SJSA1 (cell line): ENCODE results near the gene OR6C74. TPM values are rescaled to one million over a fixed set of nuclear protein-coding genes. Genes with fewer than 3 reads are reported as not detected.

ENCODE experiments used
- DNase-seq, 2 experiments: peaks; one replicate each; pipeline ENCODE4 v3.0.0-alpha.2; 2015 to 2020; ENCODE audit warnings: low spot score in 2 of 2, low read depth in 1 of 2
- H3K27ac ChIP-seq: fragments of 250-450 bp; sonication (Bioruptor Pico); 2 replicates; pipeline ENCODE4 v1.5.1; 2020; ENCODE audit warnings: mild to moderate bottlenecking, moderate library complexity
- H3K27me3 ChIP-seq: fragments of 250-450 bp; sonication (Bioruptor Pico); replicated peaks from 2 replicates; pipeline ENCODE4 v1.5.1; 2020; ENCODE audit warnings: mild to moderate bottlenecking, moderate library complexity
- H3K36me3 ChIP-seq: fragments of 250-450 bp; sonication (Bioruptor Pico); 2 replicates; pipeline ENCODE4 v1.5.1; 2020; ENCODE audit warnings: mild to moderate bottlenecking
- H3K4me1 ChIP-seq: fragments of 250-450 bp; sonication (Bioruptor Pico); replicated peaks from 2 replicates; pipeline ENCODE4 v1.6.1; 2021; ENCODE audit warnings: mild to moderate bottlenecking
- H3K4me3 ChIP-seq: fragments of 250-450 bp; sonication (Bioruptor Pico); 2 replicates; pipeline ENCODE4 v1.5.1; 2020; ENCODE audit warnings: mild to moderate bottlenecking
- H3K9me3 ChIP-seq: fragments of 250-450 bp; sonication (Bioruptor Pico); replicated peaks from 2 replicates; pipeline ENCODE4 v1.5.1; 2020; ENCODE audit warnings: mild to moderate bottlenecking
- total RNA-seq: library from RNA; depleted of rRNA; stranded (reverse); fragments of >200 nt; shearing (Covaris generic); gene quantifications from 2 replicates; pipeline ENCODE4 v1.2.3, GENCODE V29; 2014; rRNA removed

Gene OR6C74
- not detected in 2 replicates for total RNA-seq

- H3K36me3 ChIP-seq, result no peaks in the 10 kb centered on the region
- no peaks in the 10 kb centered on the region for H3K4me1 ChIP-seq
- no peak for DNase-seq
- no peaks in the 10 kb centered on the region; the same call in 1 of the 2 replicates for H3K27me3 ChIP-seq
- no peak within 1 kb of the TSS for H3K27ac ChIP-seq
- no peaks in the 10 kb centered on the region for H3K9me3 ChIP-seq
- no peak within 1 kb of the TSS for H3K4me3 ChIP-seq
Observed at GRCh38 chr12:55244309-55244708, at the start of gene OR6C74. OR6C74 (plus strand) TSS chr12:55244609; CDS start chr12:55247288, 2,679 bp downstream.

DNA sequence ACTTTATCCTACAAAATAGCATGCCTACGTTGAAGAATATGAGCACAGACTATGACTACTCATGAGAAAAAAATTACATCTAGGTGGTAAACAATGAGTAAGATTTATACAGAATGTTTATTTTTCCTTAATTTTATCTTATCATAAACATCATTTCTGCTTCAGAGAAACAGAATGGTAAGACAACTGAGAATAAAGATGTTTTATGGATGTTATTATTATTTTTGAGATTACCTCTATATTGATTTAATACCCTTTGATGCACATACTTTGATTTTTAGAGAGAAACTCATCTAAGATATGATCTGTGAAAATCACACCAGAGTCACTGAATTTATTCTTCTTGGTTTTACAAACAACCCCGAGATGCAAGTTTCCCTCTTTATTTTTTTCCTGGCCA is 23.7 kb upstream of the OR6C74 start, which contains the start of gene OR10A7:
TSS of gene OR10A7 (plus strand) at position 301 of the 400 bp plus-strand sequence. CDS start at position 301, 0 bp downstream.
- no peaks in the 10 kb centered on the region for H3K36me3 ChIP-seq

DNA sequence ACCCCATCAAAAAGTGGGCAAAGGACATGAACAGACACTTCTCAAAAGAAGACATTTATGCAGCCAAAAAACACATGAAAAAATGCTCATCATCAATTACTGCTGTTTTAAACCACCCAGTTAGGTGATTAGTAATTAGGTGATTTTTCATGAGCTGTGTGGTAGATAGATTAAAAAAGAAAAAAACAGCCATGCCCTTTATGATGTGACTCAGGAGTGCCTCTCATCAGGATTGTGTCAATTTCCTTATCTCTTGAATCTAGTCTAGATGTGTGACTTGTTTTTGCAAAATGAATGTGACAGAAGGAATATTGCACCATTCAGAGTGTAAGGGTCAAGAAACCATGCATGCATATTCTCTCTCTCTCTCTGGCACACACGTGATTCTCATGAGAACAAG is 17.9 kb upstream of the OR6C74 start:
- 0 out of 2 replicates have a peak, but pooled peaks cover 2% of the 10 kb centered on the region for H3K27me3 ChIP-seq
- H3K4me1 ChIP-seq, result no peaks in the 10 kb centered on the region
- no peaks in the 10 kb centered on the region for H3K36me3 ChIP-seq
- H3K4me3 ChIP-seq, result no peak overlapping the region
- DNase-seq, result no peak
- no peak overlapping the region for H3K27ac ChIP-seq
- no peaks in the 10 kb centered on the region for H3K9me3 ChIP-seq

More for the DNA sequence above, 23.7 kb upstream of the OR6C74 start, which contains the start of gene OR10A7:
- no peak for DNase-seq
- Histone ChIP-seq H3K27me3 (no peaks in the 10 kb centered on the region), H3K9me3 (no peaks in the 10 kb centered on the region), H3K27ac (no peak within 1 kb of the TSS), H3K4me1 (no peaks in the 10 kb centered on the region), H3K4me3 (no peak within 1 kb of the TSS)

DNA sequence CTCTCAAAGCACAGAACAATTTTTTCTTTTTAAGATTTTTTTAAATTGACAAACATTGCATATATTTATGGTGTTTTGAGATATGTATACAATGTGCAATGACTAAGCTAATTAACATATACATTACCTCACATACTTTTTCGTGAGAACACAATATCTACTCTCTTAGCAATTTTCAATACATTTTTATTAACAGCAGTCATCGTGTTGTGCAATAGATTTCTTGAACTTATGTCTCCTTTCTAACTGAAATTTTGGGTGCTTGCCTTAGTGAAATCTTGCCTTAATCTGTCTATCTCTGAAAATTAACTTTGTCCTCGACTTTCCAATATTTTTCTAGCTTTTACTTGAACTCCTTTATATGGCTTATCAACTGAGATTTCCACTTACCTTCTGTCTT is 16.8 kb upstream of the OR6C74 start:
- no peaks in the 10 kb centered on the region for H3K9me3 ChIP-seq
- no peak overlapping the region for H3K27ac ChIP-seq
- no peaks in the 10 kb centered on the region for H3K4me1 ChIP-seq
- H3K36me3 ChIP-seq, result no peaks in the 10 kb centered on the region
- 0 out of 2 replicates have a peak, but pooled peaks cover 2% of the 10 kb centered on the region for H3K27me3 ChIP-seq
- H3K4me3 ChIP-seq, result no peak overlapping the region
- DNase-seq, result no peak

DNA sequence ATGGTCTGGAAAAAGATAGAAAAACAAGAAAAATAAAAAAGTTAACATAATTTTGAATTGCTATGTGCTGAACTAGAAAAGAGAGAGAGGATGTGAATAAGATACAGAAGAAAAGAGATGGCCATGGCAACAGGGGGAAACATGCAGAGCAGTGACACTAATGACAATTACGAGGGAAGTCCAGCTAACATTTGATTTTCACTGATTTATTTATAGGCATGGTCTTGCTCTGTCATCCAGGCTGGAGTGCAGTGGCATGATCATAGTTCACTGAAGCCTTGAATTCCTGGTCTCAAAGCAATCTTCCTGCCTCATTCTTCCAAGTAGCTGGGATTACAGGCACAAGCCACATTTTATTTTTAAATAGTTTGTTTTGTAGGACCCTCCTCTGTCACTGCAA is 1.8 kb downstream of the OR6C74 start:
- H3K9me3 ChIP-seq, result no peaks in the 10 kb centered on the region
- no peaks in the 10 kb centered on the region for H3K36me3 ChIP-seq
- no peaks in the 10 kb centered on the region for H3K4me1 ChIP-seq
- DNase-seq, result no peak
- no peak overlapping the region for H3K27ac ChIP-seq
- H3K27me3 ChIP-seq, result no peaks in the 10 kb centered on the region; the same call in 1 of the 2 replicates
- no peak overlapping the region for H3K4me3 ChIP-seq

DNA sequence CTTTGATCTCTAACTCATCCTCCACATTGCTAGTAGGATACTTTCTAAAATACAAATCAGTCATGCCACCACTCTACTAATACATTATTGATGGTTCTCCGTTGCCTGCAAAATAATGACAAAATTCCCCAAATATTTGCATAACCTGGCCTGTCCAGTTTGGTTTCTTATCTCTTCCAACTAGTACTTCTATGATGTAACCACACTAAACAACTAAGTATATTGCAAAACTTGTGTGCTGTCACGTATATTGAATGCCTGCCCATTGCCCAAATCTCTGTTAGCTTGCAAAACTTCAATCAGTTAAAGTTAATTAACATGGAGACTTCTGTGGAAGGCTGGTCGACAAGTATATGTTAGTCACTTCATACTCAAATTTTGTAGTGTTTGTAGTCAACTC is 6.5 kb downstream of the OR6C74 start:
- no peaks in the 10 kb centered on the region for H3K36me3 ChIP-seq
- H3K4me1 ChIP-seq, result no peaks in the 10 kb centered on the region
- H3K9me3 ChIP-seq, result no peaks in the 10 kb centered on the region
- H3K27ac ChIP-seq, result no peak overlapping the region
- H3K27me3 ChIP-seq, result no peaks in the 10 kb centered on the region
- no peak overlapping the region for H3K4me3 ChIP-seq
- DNase-seq, result no peak

- Histone ChIP-seq H3K9me3 (no peaks in the 10 kb centered on the region), H3K27me3 (no peaks in the 10 kb centered on the region), H3K27ac (no peak overlapping the region), H3K36me3 (no peaks in the 10 kb centered on the region), H3K4me3 (no peak overlapping the region), H3K4me1 (no peaks in the 10 kb centered on the region)
- no peak for DNase-seq
Observed at GRCh38 chr12:55253281-55253680, 8.9 kb downstream of the OR6C74 start.

GRCh38 chr12:55256831-55257230 is 12.4 kb downstream of the OR6C74 start:
- H3K4me1 ChIP-seq, result no peaks in the 10 kb centered on the region
- H3K27ac ChIP-seq, result no peak overlapping the region
- H3K36me3 ChIP-seq, result no peaks in the 10 kb centered on the region
- peaks cover 6% of the 10 kb centered on the region; the same call in 1 of the 2 replicates for H3K27me3 ChIP-seq
- no peak for DNase-seq
- no peak overlapping the region for H3K4me3 ChIP-seq
- no peaks in the 10 kb centered on the region for H3K9me3 ChIP-seq

- H3K27ac ChIP-seq, result no peak overlapping the region
- no peak for DNase-seq
- H3K4me3 ChIP-seq, result no peak overlapping the region
- H3K4me1 ChIP-seq, result no peaks in the 10 kb centered on the region
- no peaks in the 10 kb centered on the region for H3K9me3 ChIP-seq
- H3K27me3 ChIP-seq, result peaks cover 6% of the 10 kb centered on the region; the same call in 1 of the 2 replicates
- no peaks in the 10 kb centered on the region for H3K36me3 ChIP-seq
Observed at GRCh38 chr12:55258303-55258702, 13.9 kb downstream of the OR6C74 start.

DNA sequence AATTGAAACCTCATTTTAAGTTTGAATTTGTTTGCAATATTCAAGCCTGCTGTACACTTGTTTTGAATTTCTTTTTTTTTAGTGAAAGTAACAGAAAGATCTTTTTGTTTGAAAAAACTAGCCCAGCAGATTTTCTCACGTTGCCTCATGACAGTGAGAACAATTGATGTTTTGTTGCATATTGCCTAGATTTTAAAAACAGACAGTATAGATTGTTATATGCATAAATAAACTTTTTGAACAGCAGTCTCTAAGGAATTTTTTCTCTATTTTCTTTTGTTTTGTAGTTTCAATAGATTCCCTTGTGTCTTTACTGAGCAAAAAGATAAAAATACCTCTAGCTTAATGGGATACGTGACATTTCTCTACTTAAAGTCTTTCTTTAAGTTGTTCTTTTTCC is 36.6 kb downstream of the OR6C74 start:
- Histone ChIP-seq H3K9me3 (no peaks in the 10 kb centered on the region), H3K27ac (no peak overlapping the region), H3K4me1 (no peaks in the 10 kb centered on the region), H3K36me3 (no peaks in the 10 kb centered on the region), H3K27me3 (no peaks in the 10 kb centered on the region), H3K4me3 (no peak overlapping the region)
- no peak for DNase-seq

DNA sequence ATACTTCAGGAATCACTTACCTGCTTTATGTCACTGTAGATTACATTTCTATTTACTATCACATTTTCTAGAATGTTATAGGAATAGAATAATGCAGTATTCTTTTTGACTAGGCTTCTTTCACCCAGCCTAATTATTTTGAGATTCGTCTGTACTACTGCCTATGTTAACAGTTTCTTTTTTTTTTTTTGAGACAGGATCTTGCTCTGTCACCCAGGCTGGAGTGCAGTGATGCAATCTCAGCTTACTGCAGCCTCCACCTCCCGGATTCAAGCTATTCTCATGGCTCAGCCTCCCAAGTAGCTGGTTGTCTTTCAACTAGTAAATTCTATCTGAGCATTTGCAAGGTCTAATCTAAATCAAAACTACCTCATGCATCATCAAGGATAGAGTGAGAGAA is 45.6 kb downstream of the OR6C74 start:
- H3K4me1 ChIP-seq, result no peaks in the 10 kb centered on the region
- H3K36me3 ChIP-seq, result no peaks in the 10 kb centered on the region
- DNase-seq, result no peak
- no peak overlapping the region for H3K4me3 ChIP-seq
- no peaks in the 10 kb centered on the region for H3K27me3 ChIP-seq
- no peak overlapping the region for H3K27ac ChIP-seq
- H3K9me3 ChIP-seq, result no peaks in the 10 kb centered on the region

Other genes with a start within 250 kb of the OR6C74 start
- gene NEUROD4, start 224.6 kb upstream of the OR6C74 start, total RNA-seq, result not detected in 2 replicates
- gene OR9K2, start 118.2 kb upstream of the OR6C74 start, total RNA-seq, result not detected in 2 replicates
- gene OR10A7, start 23.6 kb upstream of the OR6C74 start, total RNA-seq, result not detected in 2 replicates
- gene OR6C6, start 52.0 kb downstream of the OR6C74 start, total RNA-seq, result not detected in 2 replicates
- gene OR6C1, start 69.7 kb downstream of the OR6C74 start, total RNA-seq, result not detected in 2 replicates
- gene OR6C3, start 86.1 kb downstream of the OR6C74 start, total RNA-seq, result not detected in 2 replicates
- not detected in 2 replicates for gene OR6C75, start 118.4 kb downstream of the OR6C74 start, total RNA-seq
- gene OR6C65, start 155.9 kb downstream of the OR6C74 start, total RNA-seq, result not detected in 2 replicates
- gene OR6C76, start 181.6 kb downstream of the OR6C74 start, total RNA-seq, result not detected in 2 replicates
- not detected in 2 replicates for gene OR6C2, start 199.5 kb downstream of the OR6C74 start, total RNA-seq
- gene OR6C70, start 225.5 kb downstream of the OR6C74 start, total RNA-seq, result not detected in 2 replicates
- not detected in 2 replicates for gene OR6C68, start 247.8 kb downstream of the OR6C74 start, total RNA-seq